H1 (cell line): Measurements from ENCODE around the gene RGP1. TPM values are rescaled to one million over a fixed set of nuclear protein-coding genes. Genes with fewer than 3 reads are reported as not detected.

Experiments used
- ATF2 ChIP-seq: IDR thresholded peaks from 2 replicates; pipeline ENCODE4 v1.6.1; 2012; ENCODE audit warnings: low read length, inconsistent platforms
- CHD1 ChIP-seq: IDR thresholded peaks from 2 replicates; pipeline ENCODE4 v1.6.1; 2012; ENCODE audit warnings: low read depth, low read length, improper control_type of control experiment
- CTCF ChIP-seq, 3 experiments: IDR thresholded peaks; 1 replicate in 2 of 3; 2 replicates in 1 of 3; pipeline versions ENCODE4 v1.5.1 to v1.6.1; 2011; ENCODE audit warnings: low read length in 3 of 3, mild to moderate bottlenecking in 3 of 3, inconsistent platforms in 2 of 3, low read depth in 1 of 3, moderate library complexity in 1 of 3; ENCODE audit not compliant: insufficient read depth in 1 of 3; ENCODE audit errors: control extremely low read depth in 1 of 3
- POU5F1 ChIP-seq: IDR thresholded peaks from 2 replicates; pipeline ENCODE4 v1.6.1; 2011; ENCODE audit warnings: low read depth, mild to moderate bottlenecking, low read length, moderate library complexity
- SAP30 ChIP-seq: fragments of 300-600 bp; sonication (generic); IDR thresholded peaks from 2 replicates; pipeline ENCODE4 v1.7.1; 2012; ENCODE audit warnings: low read length, moderate library complexity, mild to moderate bottlenecking, inconsistent platforms; ENCODE audit not compliant: insufficient read depth, insufficient replicate concordance
- TAF7 ChIP-seq: optimal IDR thresholded peaks from 2 replicates; pipeline ENCODE3; 2011; ENCODE audit warnings: low read depth, mild to moderate bottlenecking, inconsistent platforms, low read length, moderate library complexity, borderline replicate concordance
- ZNF274 ChIP-seq: IDR thresholded peaks from 2 replicates; pipeline ENCODE4 v1.7.0; 2012; ENCODE audit warnings: low read length, borderline replicate concordance; ENCODE audit errors: extremely low read depth
- polyA plus RNA-seq, 7 experiments: library from polyadenylated mRNA; depleted of rRNA in 3 of 7; stranded (reverse) in 5 of 7; unstranded in 2 of 7; fragments of >200 nt in 5 of 7; fragments of 200-250 nt in 2 of 7; gene quantifications; 1 replicate in 5 of 7; 2 replicates in 1 of 7; 4 replicates in 1 of 7; pipeline versions ENCODE4 v1.2.1 to v1.2.3, GENCODE V29; 2011 to 2013; ENCODE audit warnings: missing spikeins in 2 of 7, mixed read lengths in 2 of 7
- total RNA-seq: library from RNA; stranded (reverse); fragmentation: NEBNext Ultra II Directional; extraction: Animal tissue kit (Norgen Biotek cat#: 25700); gene quantifications from 2 replicates; pipeline ENCODE4 v1.2.1, GENCODE V29; 2021

RGP1 gene
- total and polyA plus RNA-seq, 2 of the 8 experiments (the other 6 are each of a cell fraction or from before 2014, with no cell fraction given), result 11.8 to 22.7 TPM

GRCh38 chr9:35793461-35793860, 44.4 kb downstream of the RGP1 start (continued):
- TF ChIP-seq ATF2 (no peak), ZNF274 (no peak), CHD1 (no peak), TAF7 (no peak), CTCF (IDR thresholded peaks at IDR 0.05; ENCODE audit: control extremely low read depth in 1 of 3, insufficient read depth in 1 of 3, low read depth in 1 of 3, low read length in 3 of 3) (no peak), SAP30 (no peak), POU5F1 (no peak)
